ENCODE measurements around the gene SH3BP2. TPM values are rescaled to one million over a fixed set of nuclear protein-coding genes. Genes with fewer than 3 reads are reported as not detected.
A peak's percentile ranks its signal among the peaks of the same experiment; 100 is the strongest.

SH3BP2 gene
- total RNA-seq, 5 donors from 2014 or later (not counting 1 experiment from before 2014, with no cell fraction given): 44.0 to 68.2 (median 49.7) TPM

DNA sequence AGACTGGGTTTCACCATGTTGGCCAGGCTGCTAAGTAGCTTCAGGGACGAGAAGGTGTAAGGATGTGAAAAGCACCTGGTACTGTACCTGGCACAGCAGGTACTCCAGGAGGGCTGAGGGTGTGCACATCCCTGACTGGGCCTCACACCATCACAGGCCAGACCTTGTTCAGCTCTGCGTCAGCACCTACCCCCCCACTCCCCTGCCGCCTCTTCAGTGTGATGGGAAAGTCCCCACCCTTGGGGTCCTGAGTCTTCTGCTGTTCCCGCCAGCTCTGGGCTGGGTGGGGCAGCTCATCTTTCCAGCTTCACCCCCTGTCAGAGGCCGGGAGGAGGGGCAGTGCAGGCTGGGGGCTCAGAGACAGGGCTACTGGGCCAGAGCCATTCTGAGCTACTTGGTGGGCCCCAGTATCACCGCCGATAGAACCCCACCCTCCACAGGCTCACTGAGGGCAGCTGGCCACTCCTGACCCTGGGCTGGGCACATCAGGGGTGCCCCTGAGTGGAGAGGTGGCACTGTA, 6.7 kb upstream of the SH3BP2 start:
- Histone ChIP-seq H3K36me3 (ENCODE audit: control insufficient read depth in 2 of 2, extremely low read depth in 1 of 2, insufficient read depth in 1 of 2, low read length in 1 of 2) (no peaks in the 10 kb centered on the region), H3K27ac (ENCODE audit: low read length) (peak overlapping the region; percentile 93), H3K9me3 (no peaks in the 10 kb centered on the region), H3K4me3 (ENCODE audit: control insufficient read depth in 1 of 2, extremely low read depth in 1 of 2, low read length in 1 of 2) (no peak overlapping the region), H3K4me1 (ENCODE audit: control insufficient read depth in 1 of 2, extremely low read depth in 1 of 2, insufficient read depth in 2 of 2, low read length in 2 of 2) (peaks cover 31 to 50% of the 10 kb centered on the region in 2 experiments), H3K27me3 (replicated peaks in 1 of 2; ENCODE audit: control insufficient read depth in 2 of 2, extremely low read depth in 1 of 2, insufficient read depth in 2 of 2, low read length in 1 of 2) (no peaks in the 10 kb centered on the region)
- H3K27me3 Mint-ChIP-seq: no peaks in the 10 kb centered on the region
- ChIA-PET POLR2A (no interaction called here), CTCF (interaction anchor here in 1 of 2 donors (0.7 kb wide), 1 partner anchor 191 kb away, joined by 4 read pairs; no protein-coding TSS in a partner anchor)
- peaks cover 8 to 22% (median 11%) of the 10 kb centered on the region in 3 donors for H3K9me3 Mint-ChIP-seq
- H3K4me3 Mint-ChIP-seq: peak overlapping the region in 1 of 3 donors; percentile 67
- peak in 3 of 4 experiments; percentile 27 to 85 (median 33) for ATAC-seq (replicated peaks in 1 of 4)
- H3K27ac Mint-ChIP-seq: peak overlapping the region; percentile 91 to 93
- WGBS (ENCODE audit: insufficient coverage): no CpG with 5 or more reads among the region's 7 CpGs
- peak in 32 of 35 experiments; percentile 31 to 86 (median 72) for DNase-seq
- peaks cover 34 to 53% (median 46%) of the 10 kb centered on the region in 3 donors for H3K4me1 Mint-ChIP-seq
- no peaks in the 10 kb centered on the region for H3K36me3 Mint-ChIP-seq

GRCh38 chr4:2786794-2787229, 6.1 kb upstream of the SH3BP2 start:
- peak in 1 of 4 experiments; percentile 2 for ATAC-seq (replicated peaks in 1 of 4)
- Mint-ChIP-seq H3K27ac (peak overlapping the region; percentile 91 to 93), H3K4me3 (peak overlapping the region in 1 of 3 donors; percentile 67), H3K27me3 (no peaks in the 10 kb centered on the region), H3K36me3 (no peaks in the 10 kb centered on the region), H3K4me1 (peaks cover 34 to 57% (median 46%) of the 10 kb centered on the region in 3 donors), H3K9me3 (peaks cover 7 to 20% (median 7%) of the 10 kb centered on the region in 3 donors)
- Histone ChIP-seq H3K4me1 (ENCODE audit: control insufficient read depth in 1 of 2, extremely low read depth in 1 of 2, insufficient read depth in 2 of 2, low read length in 2 of 2) (peaks cover 31 to 52% of the 10 kb centered on the region in 2 experiments), H3K27ac (ENCODE audit: low read length) (peak overlapping the region; percentile 93), H3K36me3 (ENCODE audit: control insufficient read depth in 2 of 2, extremely low read depth in 1 of 2, insufficient read depth in 1 of 2, low read length in 1 of 2) (no peaks in the 10 kb centered on the region), H3K27me3 (replicated peaks in 1 of 2; ENCODE audit: control insufficient read depth in 2 of 2, extremely low read depth in 1 of 2, insufficient read depth in 2 of 2, low read length in 1 of 2) (no peaks in the 10 kb centered on the region), H3K4me3 (ENCODE audit: control insufficient read depth in 1 of 2, extremely low read depth in 1 of 2, low read length in 1 of 2) (no peak overlapping the region), H3K9me3 (no peaks in the 10 kb centered on the region)
- ChIA-PET CTCF (no interaction called here), POLR2A (no interaction called here)
- DNase-seq: no peak
- 75% methylated on average over 6 of the region's 9 CpGs for WGBS (ENCODE audit: insufficient coverage)

- no peaks in the 10 kb centered on the region for H3K9me3 ChIP-seq
- DNase-seq (peak in 32 of 35 experiments; percentile 36 to 80 (median 58)), ATAC-seq (replicated peaks in 1 of 4) (peak; percentile 50 to 64 (median 58))
- Mint-ChIP-seq H3K9me3 (peaks cover 4 to 17% (median 4%) of the 10 kb centered on the region in 3 donors), H3K27me3 (no peaks in the 10 kb centered on the region), H3K4me1 (peaks cover 34 to 58% (median 46%) of the 10 kb centered on the region in 3 donors), H3K4me3 (peak overlapping the region in 2 of 3 donors; percentile 17 to 67), H3K27ac (peak overlapping the region; percentile 91 to 93), H3K36me3 (no peaks in the 10 kb centered on the region)
- peaks cover 31 to 57% of the 10 kb centered on the region in 2 experiments for H3K4me1 ChIP-seq (ENCODE audit: control insufficient read depth in 1 of 2, extremely low read depth in 1 of 2, insufficient read depth in 2 of 2, low read length in 2 of 2)
- CTCF ChIA-PET: no interaction called here
- POLR2A ChIA-PET: no interaction called here
- no peak overlapping the region for H3K4me3 ChIP-seq (ENCODE audit: control insufficient read depth in 1 of 2, extremely low read depth in 1 of 2, low read length in 1 of 2)
- peak overlapping the region; percentile 93 for H3K27ac ChIP-seq (ENCODE audit: low read length)
- no peaks in the 10 kb centered on the region for H3K36me3 ChIP-seq (ENCODE audit: control insufficient read depth in 2 of 2, extremely low read depth in 1 of 2, insufficient read depth in 1 of 2, low read length in 1 of 2)
- no peaks in the 10 kb centered on the region for H3K27me3 ChIP-seq (replicated peaks in 1 of 2; ENCODE audit: control insufficient read depth in 2 of 2, extremely low read depth in 1 of 2, insufficient read depth in 2 of 2, low read length in 1 of 2)
- 49% methylated on average over 12 of the region's 18 CpGs for WGBS (ENCODE audit: insufficient coverage)
Measured at GRCh38 chr4:2787230-2788100, 5.4 kb upstream of the SH3BP2 start.

DNA sequence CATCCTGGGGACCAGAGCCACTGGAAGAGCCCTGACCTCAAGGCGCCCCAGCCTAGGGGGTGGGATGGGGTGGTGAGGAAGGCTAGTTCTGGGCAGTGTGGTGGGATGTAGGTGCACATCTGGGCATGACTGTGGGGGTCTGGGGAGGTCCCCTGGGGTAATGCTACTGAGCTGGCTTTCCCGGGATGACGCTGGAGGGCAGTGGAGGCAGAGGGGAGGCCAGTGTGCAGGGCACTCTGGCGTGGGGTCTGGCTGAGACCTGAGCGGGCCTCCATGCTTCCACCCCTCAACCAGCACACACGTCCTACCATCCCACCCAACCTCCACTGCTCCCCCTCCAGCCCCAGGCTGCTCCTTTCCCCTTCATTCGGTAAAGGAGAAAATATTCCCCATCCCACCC, 4.8 kb upstream of the SH3BP2 start:
- peaks cover 31 to 61% of the 10 kb centered on the region in 2 experiments for H3K4me1 ChIP-seq (ENCODE audit: control insufficient read depth in 1 of 2, extremely low read depth in 1 of 2, insufficient read depth in 2 of 2, low read length in 2 of 2)
- no peak for DNase-seq
- H3K36me3 ChIP-seq (ENCODE audit: control insufficient read depth in 2 of 2, extremely low read depth in 1 of 2, insufficient read depth in 1 of 2, low read length in 1 of 2): no peaks in the 10 kb centered on the region
- Mint-ChIP-seq H3K4me3 (peak overlapping the region in 1 of 3 donors; percentile 67), H3K27ac (peak overlapping the region; percentile 59 to 93), H3K9me3 (peaks cover 0 to 11% (median 4%) of the 10 kb centered on the region in 3 donors), H3K4me1 (peaks cover 34 to 58% (median 46%) of the 10 kb centered on the region in 3 donors), H3K36me3 (no peaks in the 10 kb centered on the region), H3K27me3 (no peaks in the 10 kb centered on the region)
- peak overlapping the region; percentile 93 for H3K27ac ChIP-seq (ENCODE audit: low read length)
- H3K9me3 ChIP-seq: no peaks in the 10 kb centered on the region
- no peaks in the 10 kb centered on the region for H3K27me3 ChIP-seq (replicated peaks in 1 of 2; ENCODE audit: control insufficient read depth in 2 of 2, extremely low read depth in 1 of 2, insufficient read depth in 2 of 2, low read length in 1 of 2)
- H3K4me3 ChIP-seq (ENCODE audit: control insufficient read depth in 1 of 2, extremely low read depth in 1 of 2, low read length in 1 of 2): no peak overlapping the region
- 84% methylated on average over 2 of the region's 7 CpGs for WGBS (ENCODE audit: insufficient coverage)
- POLR2A ChIA-PET: no interaction called here
- no peak for ATAC-seq (replicated peaks in 1 of 4)
- CTCF ChIA-PET: no interaction called here

DNA sequence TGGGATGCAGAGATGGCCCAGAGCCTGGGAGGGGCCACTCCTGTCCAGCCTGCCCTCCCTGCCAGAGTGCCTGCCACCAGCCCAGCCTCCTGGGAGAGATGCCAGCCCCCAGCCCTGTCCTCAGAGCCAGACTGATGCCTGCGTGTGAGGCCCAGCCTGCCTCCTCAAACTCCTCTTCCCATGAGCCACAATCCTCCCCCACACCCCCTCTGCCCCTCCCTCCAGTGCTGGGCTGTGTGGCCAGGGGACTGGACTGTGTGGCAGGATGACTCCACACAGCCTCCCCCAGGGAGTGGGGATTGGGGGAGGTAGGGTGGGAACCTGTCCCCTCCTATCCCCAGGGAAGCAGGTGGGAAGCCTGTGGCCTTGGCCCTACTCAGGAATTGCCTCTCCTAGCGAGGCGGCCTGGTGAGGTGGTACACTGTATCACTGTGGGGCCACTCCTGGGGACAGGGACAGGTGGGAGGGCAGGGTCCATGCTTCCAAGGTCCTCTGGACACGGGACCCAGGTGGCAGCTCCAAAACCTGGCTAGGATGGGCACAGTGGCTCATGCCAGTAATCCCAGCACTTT, 4.3 kb upstream of the SH3BP2 start:
- DNase-seq (no peak), ATAC-seq (replicated peaks in 1 of 4) (no peak)
- ChIA-PET POLR2A (no interaction called here), CTCF (no interaction called here)
- Mint-ChIP-seq H3K27me3 (no peaks in the 10 kb centered on the region), H3K9me3 (peaks cover 0 to 6% (median 3%) of the 10 kb centered on the region in 3 donors), H3K4me1 (peaks cover 34 to 60% (median 47%) of the 10 kb centered on the region in 3 donors), H3K27ac (peak overlapping the region; percentile 59 to 93), H3K4me3 (no peak overlapping the region), H3K36me3 (no peaks in the 10 kb centered on the region)
- H3K27ac ChIP-seq (ENCODE audit: low read length): peak overlapping the region; percentile 93
- peaks cover 31 to 65% of the 10 kb centered on the region in 2 experiments for H3K4me1 ChIP-seq (ENCODE audit: control insufficient read depth in 1 of 2, extremely low read depth in 1 of 2, insufficient read depth in 2 of 2, low read length in 2 of 2)
- no peaks in the 10 kb centered on the region for H3K36me3 ChIP-seq (ENCODE audit: control insufficient read depth in 2 of 2, extremely low read depth in 1 of 2, insufficient read depth in 1 of 2, low read length in 1 of 2)
- no peaks in the 10 kb centered on the region for H3K9me3 ChIP-seq
- no peak overlapping the region for H3K4me3 ChIP-seq (ENCODE audit: control insufficient read depth in 1 of 2, extremely low read depth in 1 of 2, low read length in 1 of 2)
- 80% methylated on average over 1 of the region's 4 CpGs for WGBS (ENCODE audit: insufficient coverage)
- no peaks in the 10 kb centered on the region for H3K27me3 ChIP-seq (replicated peaks in 1 of 2; ENCODE audit: control insufficient read depth in 2 of 2, extremely low read depth in 1 of 2, insufficient read depth in 2 of 2, low read length in 1 of 2)

DNA sequence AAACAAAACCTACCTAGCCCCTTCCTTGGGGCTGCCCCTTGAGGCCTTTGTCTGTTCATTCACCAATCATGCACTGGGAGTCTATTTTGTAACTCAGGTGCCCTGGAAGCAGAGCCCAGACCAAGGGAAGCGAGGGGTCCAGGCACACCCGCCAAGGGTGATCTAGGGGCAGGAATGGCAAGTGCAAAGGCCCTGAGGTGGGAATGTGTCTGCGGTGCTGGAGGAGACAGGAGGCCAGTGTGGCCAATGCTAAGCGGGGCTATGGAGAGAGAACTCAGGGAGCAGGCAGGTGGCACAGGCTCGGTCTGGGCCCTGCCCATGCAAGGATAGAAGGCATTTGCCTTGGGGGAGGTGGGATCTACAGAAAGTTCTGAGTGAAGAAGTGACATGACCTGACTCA, 3.5 kb upstream of the SH3BP2 start:
- POLR2A ChIA-PET: no interaction called here
- peaks cover 35 to 73% of the 10 kb centered on the region in 2 experiments for H3K4me1 ChIP-seq (ENCODE audit: control insufficient read depth in 1 of 2, extremely low read depth in 1 of 2, insufficient read depth in 2 of 2, low read length in 2 of 2)
- no peak for DNase-seq

More for the DNA sequence above, 3.5 kb upstream of the SH3BP2 start:
- Mint-ChIP-seq H3K4me3 (no peak overlapping the region), H3K27me3 (no peaks in the 10 kb centered on the region), H3K36me3 (no peaks in the 10 kb centered on the region), H3K9me3 (no peaks in the 10 kb centered on the region), H3K27ac (peak overlapping the region; percentile 45 to 93), H3K4me1 (peaks cover 39 to 67% (median 55%) of the 10 kb centered on the region in 3 donors)
- 94% methylated on average over 5 of the region's 5 CpGs for WGBS (ENCODE audit: insufficient coverage)
- no peak overlapping the region for H3K27ac ChIP-seq (ENCODE audit: low read length)
- CTCF ChIA-PET: no interaction called here
- no peak for ATAC-seq (replicated peaks in 1 of 4)
- no peaks in the 10 kb centered on the region for H3K9me3 ChIP-seq
- no peaks in the 10 kb centered on the region for H3K36me3 ChIP-seq (ENCODE audit: control insufficient read depth in 2 of 2, extremely low read depth in 1 of 2, insufficient read depth in 1 of 2, low read length in 1 of 2)
- no peaks in the 10 kb centered on the region for H3K27me3 ChIP-seq (replicated peaks in 1 of 2; ENCODE audit: control insufficient read depth in 2 of 2, extremely low read depth in 1 of 2, insufficient read depth in 2 of 2, low read length in 1 of 2)
- H3K4me3 ChIP-seq (ENCODE audit: control insufficient read depth in 1 of 2, extremely low read depth in 1 of 2, low read length in 1 of 2): no peak overlapping the region

Measured in T-cell (primary cell).